NT2/D1 (cell line): ENCODE data around the gene ZFAND2B.

Experiments used
- SUZ12 ChIP-seq: IDR thresholded peaks from 2 replicates; pipeline ENCODE4 v1.6.1; 2011; ENCODE audit not compliant: insufficient read length, insufficient read depth; ENCODE audit errors: extremely low read depth
- YY1 ChIP-seq: IDR thresholded peaks from 2 replicates; pipeline ENCODE4 v1.6.1; 2011; ENCODE audit not compliant: insufficient read length, insufficient read depth
- ZNF274 ChIP-seq: IDR thresholded peaks from 2 replicates; pipeline ENCODE4 v1.6.1; 2011; ENCODE audit warnings: mild to moderate bottlenecking, low read depth, low read length

DNA sequence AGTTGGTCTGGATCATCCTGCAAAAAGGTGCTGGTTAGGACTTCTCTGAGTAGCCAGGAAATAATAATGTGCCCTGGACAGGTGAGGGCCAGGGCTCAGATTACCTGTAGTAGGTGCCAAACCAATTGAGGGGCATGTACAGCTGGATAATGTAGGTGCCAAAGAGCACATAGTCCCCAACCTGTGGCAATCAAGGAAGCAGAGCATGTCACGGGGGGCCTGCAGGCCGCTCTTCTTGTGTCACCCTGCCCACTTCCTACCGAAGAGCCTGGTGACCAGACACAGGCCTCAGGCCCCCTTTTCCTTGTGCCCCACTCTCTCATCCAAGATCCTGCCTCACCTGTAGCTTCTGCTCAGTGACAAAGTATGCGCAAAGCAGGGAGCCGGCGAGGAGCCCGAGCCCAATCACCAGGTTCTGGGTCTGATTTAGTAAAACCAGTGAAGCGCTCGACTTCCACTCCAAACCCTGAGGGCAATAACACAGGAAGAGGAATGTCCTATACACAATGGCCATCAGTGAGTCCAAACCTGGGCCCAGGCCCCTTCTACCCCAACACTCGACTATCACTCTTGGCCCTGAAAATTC lies 7.0 kb downstream of the ZFAND2B start:
- TF ChIP-seq YY1, result no peak
- TF ChIP-seq ZNF274, result no peak
- no peak for TF ChIP-seq SUZ12
